Measurements from ENCODE around the gene APC2. TPM values are rescaled to one million over a fixed set of nuclear protein-coding genes. Genes with fewer than 3 reads are reported as not detected.

APC2 gene
- total RNA-seq, 1 donor, result 0.27 TPM

DNA sequence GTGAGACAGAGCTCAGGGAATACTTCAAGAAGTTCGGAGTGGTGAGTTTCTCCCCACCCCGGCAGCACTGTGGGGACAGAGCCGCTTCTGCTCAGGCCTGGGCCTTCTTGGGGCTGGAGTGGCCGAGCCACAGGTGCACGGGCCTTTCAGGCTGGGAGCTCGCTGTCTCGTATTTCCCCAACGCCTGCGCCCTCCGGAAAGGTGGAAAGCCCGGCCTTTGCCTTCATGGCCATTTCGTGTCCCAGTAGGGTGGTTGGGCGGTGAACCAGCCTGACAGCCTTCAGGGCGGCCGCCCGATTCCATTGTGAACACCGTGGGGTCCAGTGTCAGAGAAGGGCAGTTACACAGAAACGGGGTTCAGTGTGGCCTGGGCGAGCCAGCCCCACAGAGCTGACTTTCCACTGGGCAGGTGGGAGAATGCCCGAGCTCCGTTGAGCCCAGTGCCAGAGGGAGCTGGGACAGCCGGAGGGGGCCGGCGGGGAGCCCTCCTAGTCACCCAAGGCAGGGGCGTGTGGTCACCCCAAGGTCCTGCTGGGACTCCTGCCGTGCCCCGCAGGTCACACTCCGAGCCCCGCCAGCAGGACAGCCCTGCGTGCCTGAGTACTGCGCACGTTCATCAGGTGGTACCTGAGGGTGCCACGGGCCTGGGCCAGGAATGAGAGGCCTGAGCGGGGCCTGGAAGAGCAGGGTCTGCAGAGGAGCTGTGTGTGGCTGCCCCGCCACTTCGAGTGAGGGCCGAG is 28.5 kb upstream of the APC2 start:
- TF ChIP-seq, protein P1, sequence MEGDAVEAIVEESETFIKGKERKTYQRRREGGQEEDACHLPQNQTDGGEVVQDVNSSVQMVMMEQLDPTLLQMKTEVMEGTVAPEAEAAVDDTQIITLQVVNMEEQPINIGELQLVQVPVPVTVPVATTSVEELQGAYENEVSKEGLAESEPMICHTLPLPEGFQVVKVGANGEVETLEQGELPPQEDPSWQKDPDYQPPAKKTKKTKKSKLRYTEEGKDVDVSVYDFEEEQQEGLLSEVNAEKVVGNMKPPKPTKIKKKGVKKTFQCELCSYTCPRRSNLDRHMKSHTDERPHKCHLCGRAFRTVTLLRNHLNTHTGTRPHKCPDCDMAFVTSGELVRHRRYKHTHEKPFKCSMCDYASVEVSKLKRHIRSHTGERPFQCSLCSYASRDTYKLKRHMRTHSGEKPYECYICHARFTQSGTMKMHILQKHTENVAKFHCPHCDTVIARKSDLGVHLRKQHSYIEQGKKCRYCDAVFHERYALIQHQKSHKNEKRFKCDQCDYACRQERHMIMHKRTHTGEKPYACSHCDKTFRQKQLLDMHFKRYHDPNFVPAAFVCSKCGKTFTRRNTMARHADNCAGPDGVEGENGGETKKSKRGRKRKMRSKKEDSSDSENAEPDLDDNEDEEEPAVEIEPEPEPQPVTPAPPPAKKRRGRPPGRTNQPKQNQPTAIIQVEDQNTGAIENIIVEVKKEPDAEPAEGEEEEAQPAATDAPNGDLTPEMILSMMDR (IDR thresholded peaks at IDR 0.05; ENCODE audit: insufficient read depth, low read length), result no peak
- no peak overlapping the region for H3K4me3 ChIP-seq (ENCODE audit: low read depth, low read length)
- no peak for DNase-seq (ENCODE audit: low read depth)

DNA sequence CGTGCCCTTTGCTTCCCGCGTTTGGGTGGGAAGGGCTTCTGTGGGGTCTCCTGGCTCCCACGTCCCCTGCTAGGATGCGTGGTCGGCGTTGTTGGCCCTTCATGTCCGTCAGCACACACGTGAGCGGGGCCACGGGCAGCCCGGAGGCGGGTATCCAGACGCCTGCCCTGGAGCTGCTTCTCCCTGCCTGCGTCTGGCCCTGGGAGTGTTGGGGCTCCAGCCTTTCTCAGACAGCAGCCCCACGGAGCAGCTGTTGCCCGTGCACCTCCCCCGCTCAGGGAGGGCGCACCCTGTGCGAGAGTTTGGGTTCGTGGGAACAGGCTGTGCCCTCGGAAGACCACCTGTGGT is 28.0 kb upstream of the APC2 start:
- no peak for DNase-seq (ENCODE audit: low read depth)
- TF ChIP-seq, protein P1 (IDR thresholded peaks at IDR 0.05; ENCODE audit: insufficient read depth, low read length), result no peak
- no peak overlapping the region for H3K4me3 ChIP-seq (ENCODE audit: low read depth, low read length)

DNA sequence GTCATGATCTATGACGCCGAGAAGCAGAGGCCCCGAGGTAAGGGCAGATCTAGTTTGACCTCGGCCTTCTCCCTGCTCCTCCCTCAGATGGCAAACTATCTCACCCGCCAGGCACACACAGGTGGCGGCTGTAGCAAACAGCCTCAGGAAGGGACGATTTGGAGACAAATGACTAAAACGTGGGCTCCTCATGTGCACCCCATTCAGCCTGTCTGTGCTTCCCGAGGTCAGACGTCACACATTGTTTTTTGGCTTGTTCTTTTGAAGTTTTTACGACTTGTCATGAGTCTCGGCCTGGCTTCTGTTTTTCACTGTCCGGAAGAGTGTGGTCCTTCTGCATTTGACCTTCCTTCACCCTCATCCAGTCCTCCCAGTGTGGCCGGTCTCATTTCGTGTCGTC is 27.6 kb upstream of the APC2 start:
- no peak for DNase-seq (ENCODE audit: low read depth)
- no peak overlapping the region for H3K4me3 ChIP-seq (ENCODE audit: low read depth, low read length)
- TF ChIP-seq, protein P1 (IDR thresholded peaks at IDR 0.05; ENCODE audit: insufficient read depth, low read length), result no peak

DNA sequence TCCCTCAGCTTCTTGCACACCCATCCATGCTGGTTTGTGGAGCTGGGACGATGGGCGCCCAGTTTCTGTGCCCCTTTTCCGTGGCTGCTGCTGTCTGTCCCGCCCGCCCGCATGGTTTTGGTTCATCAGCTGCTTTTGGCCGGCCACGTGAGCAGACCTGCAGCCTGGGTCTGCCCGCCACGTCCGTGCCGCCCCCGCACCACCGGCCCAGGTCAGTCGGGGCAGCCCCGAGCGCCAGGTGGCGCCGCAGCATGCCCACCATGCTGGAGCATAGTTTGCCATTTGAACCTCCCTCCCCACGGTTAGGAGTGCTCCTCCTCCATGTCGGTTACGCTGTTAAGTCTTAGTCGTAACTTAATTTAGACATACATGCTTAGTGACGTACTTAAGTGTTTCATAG is 27.0 kb upstream of the APC2 start:
- H3K4me3 ChIP-seq (ENCODE audit: low read depth, low read length), result no peak overlapping the region
- DNase-seq (ENCODE audit: low read depth), result no peak
- TF ChIP-seq, protein P1 (IDR thresholded peaks at IDR 0.05; ENCODE audit: insufficient read depth, low read length), result no peak

DNA sequence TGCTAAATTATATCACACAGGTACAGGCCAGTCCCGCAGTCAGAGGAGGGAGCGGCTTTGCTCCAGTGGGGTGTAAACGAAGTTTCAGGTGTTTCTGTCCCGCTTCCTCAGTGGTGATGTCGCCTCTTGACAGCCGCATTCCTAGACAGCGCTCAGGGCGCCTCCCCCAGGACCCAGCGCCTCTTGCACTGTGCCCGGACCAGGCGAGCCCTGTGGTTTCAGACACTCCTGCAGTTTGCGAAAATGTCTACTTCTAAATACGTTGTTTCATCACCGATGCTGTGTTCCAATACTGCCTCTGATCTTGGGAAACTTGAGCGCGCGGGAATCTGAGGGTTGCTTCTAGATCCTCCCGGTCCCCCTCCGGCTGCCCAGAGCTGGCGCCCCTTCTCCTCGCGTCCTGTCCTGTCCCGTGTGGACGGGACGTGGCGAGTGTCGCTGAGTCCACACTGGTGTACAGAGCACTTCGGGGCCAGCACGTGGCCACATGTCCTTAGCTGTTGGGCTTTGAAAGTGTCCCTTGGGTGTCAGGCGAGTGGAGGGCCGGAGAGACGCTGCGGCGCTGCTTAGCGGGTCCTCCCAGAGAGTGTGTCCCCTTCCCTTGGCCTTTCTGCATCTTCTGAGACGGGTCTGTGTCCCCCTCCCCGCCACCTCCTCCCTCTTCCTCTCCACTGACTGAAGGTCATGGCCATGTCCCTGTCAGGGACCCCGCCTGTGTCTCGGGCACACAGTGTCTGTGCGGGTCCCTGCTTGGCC is 26.3 kb upstream of the APC2 start:
- DNase-seq (ENCODE audit: low read depth), result no peak
- TF ChIP-seq, protein P1 (IDR thresholded peaks at IDR 0.05; ENCODE audit: insufficient read depth, low read length), result no peak
- no peak overlapping the region for H3K4me3 ChIP-seq (ENCODE audit: low read depth, low read length)

DNA sequence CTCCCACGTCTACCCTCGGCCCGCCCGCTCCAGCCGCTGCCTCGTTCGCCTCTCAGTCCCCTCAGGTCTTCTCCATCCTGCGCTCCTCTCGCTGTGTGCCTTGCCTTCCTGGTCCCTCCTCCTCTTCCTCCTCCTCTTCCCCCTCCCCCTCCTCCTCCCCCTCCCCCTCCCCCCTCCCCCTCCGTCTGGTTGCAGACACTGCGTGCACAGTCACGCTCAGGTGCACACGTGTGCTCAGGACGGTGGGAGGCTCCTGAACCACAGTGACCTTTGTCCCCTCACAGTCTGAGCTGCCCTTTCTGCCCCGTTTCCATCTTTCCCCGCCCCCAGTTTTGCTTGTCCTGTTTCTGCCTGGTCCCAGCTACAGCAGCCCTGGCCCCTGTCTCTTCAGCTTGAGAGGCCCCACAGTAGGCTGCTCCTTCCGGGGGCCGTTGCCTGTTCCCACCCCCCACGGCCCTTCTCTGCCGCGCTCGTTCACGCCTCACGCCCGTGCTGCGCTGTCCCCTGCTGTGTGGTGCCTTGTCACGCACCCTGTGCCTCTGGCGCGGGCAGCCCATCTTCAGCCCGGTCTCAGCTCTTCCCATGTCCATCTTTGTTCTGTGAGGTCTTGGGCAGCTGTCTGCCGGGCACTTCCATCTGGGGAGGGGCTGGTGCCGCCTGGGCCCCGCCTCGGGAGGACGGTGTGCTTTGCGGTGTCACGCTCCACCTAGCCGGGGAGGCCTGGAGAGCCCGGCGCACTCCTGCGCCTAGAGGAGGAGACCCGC is 25.5 kb upstream of the APC2 start:
- no peak for DNase-seq (ENCODE audit: low read depth)
- no peak overlapping the region for H3K4me3 ChIP-seq (ENCODE audit: low read depth, low read length)
- TF ChIP-seq, protein P1 (IDR thresholded peaks at IDR 0.05; ENCODE audit: insufficient read depth, low read length), result no peak

All from fibroblast of the aortic adventitia (primary cell).